Body of pancreas (tissue), 4 donors: Measurements from ENCODE around the gene PDE9A.

Experiments used
- POLR2A ChIP-seq, 3 donors: fragments of 450-650 bp; IDR thresholded peaks; one replicate each; pipeline ENCODE4 v1.6.1; 2016; ENCODE audit warnings: antibody characterized with exemption in 3 of 3, mild to moderate bottlenecking in 2 of 3
- TF ChIP-seq, protein P1 (sequence below), 7 experiments: fragments of 450-650 bp in 4 of 7; fragments of 200-600 bp in 3 of 7; sonication (generic) in 3 of 7; IDR thresholded peaks; one replicate each; pipeline ENCODE4 v1.5.1; 2016 to 2019; ENCODE audit warnings: antibody characterized with exemption in 7 of 7

DNA sequence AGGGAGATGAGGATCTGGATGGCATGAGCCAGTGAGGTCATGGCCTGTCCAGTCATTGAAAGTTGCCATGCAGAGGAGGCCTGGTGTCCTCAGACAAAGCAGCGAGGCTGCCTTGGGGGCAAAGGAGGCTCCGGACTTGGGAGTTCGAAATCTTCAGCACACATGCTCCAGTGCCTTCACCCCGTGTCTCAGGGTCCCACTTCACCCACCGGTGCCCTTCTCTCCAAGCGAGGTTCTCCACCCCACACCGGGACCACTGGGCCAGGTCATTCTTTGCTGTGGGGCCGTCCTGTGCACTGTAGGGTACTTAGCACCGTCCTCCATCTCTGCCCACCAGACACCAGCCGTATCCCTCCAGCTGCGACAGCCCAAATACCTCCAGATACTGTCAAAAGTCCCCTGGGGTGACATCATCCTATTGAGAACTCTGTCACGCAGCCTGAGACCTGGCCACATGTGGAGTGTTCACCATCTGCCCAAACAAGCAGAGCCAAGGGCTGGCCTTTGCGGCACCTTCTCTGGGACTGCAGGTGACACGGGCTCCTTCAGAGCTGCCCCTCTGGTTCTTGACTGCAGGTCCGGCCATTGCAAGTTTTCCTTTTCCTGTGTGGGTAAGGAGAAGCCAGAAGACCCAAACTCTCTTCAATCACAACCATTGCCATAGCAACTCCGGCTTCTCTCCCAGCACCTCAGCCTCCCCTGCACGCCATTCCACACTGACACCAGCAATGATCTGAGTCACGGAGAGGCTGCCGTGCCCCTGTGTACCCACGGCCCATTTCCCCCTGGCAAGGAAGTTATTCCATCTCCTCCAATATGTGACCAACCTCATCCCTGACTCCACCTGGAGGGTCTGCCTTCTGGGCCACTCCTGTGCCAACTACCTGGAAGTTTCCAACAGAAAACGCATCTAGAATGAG, 20.4 kb upstream of the PDE9A start:
- TF ChIP-seq, protein P1, sequence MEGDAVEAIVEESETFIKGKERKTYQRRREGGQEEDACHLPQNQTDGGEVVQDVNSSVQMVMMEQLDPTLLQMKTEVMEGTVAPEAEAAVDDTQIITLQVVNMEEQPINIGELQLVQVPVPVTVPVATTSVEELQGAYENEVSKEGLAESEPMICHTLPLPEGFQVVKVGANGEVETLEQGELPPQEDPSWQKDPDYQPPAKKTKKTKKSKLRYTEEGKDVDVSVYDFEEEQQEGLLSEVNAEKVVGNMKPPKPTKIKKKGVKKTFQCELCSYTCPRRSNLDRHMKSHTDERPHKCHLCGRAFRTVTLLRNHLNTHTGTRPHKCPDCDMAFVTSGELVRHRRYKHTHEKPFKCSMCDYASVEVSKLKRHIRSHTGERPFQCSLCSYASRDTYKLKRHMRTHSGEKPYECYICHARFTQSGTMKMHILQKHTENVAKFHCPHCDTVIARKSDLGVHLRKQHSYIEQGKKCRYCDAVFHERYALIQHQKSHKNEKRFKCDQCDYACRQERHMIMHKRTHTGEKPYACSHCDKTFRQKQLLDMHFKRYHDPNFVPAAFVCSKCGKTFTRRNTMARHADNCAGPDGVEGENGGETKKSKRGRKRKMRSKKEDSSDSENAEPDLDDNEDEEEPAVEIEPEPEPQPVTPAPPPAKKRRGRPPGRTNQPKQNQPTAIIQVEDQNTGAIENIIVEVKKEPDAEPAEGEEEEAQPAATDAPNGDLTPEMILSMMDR (IDR thresholded peaks at IDR 0.05): no peak
- no peak for TF ChIP-seq POLR2A (IDR thresholded peaks at IDR 0.05)
